ENCODE results near the gene DTNB. TPM values are rescaled to one million over a fixed set of nuclear protein-coding genes. Genes with fewer than 3 reads are reported as not detected.

The DTNB gene
- total RNA-seq, 1 experiment from 2014 or later: 51.9 TPM

- intact Hi-C loops (cut with micrococcal nuclease; ENCODE audit: unreplicated experiment): no loop called here
- no peaks in the 10 kb centered on the region for H3K9me2 ChIP-seq (ENCODE audit: insufficient read depth)
- H3K4me3 ChIP-seq: no peak overlapping the region
- no peaks in the 10 kb centered on the region for H3K79me2 ChIP-seq (ENCODE audit: low read depth)
- ChIA-PET POLR2A (ENCODE audit: unreplicated experiment) (no interaction called here), CTCF (no interaction called here)
- no peak overlapping the region for H3K4me2 ChIP-seq
- H2AFZ ChIP-seq: no peak overlapping the region
- H3K9me3 ChIP-seq (ENCODE audit: insufficient read depth, low read depth): no peaks in the 10 kb centered on the region
- H3K27ac ChIP-seq: no peak overlapping the region
- H3K36me3 ChIP-seq (ENCODE audit: low read depth): no peaks in the 10 kb centered on the region
- H3K4me1 ChIP-seq (replicated peaks; ENCODE audit: insufficient read depth): no peaks in the 10 kb centered on the region
- no TSS peak for BruUV-seq (replicated peaks)
- no peaks in the 10 kb centered on the region for H4K20me1 ChIP-seq (ENCODE audit: insufficient read depth)
- no peak for DNase-seq
- H3F3A ChIP-seq (ENCODE audit: insufficient read depth, low read depth): no peaks in the 10 kb centered on the region
- TF ChIP-seq EZH2 (IDR thresholded peaks at IDR 0.05; ENCODE audit: low read depth) (no peak), CTCF (conservative IDR thresholded peaks at IDR 0.05) (no peak)
- no peaks in the 10 kb centered on the region for H3K27me3 ChIP-seq (ENCODE audit: insufficient read depth, low read depth)
Observed at GRCh38 chr2:25444608-25445270, 228.6 kb downstream of the DTNB start.

GRCh38 chr2:25443766-25444165 is 229.6 kb downstream of the DTNB start:
- no peaks in the 10 kb centered on the region for H3F3A ChIP-seq (ENCODE audit: insufficient read depth, low read depth)
- H3K4me2 ChIP-seq: no peak overlapping the region
- intact Hi-C loops (cut with micrococcal nuclease; ENCODE audit: unreplicated experiment): no loop called here
- no peaks in the 10 kb centered on the region for H3K79me2 ChIP-seq (ENCODE audit: low read depth)
- no peak overlapping the region for H3K4me3 ChIP-seq
- no peaks in the 10 kb centered on the region for H4K20me1 ChIP-seq (ENCODE audit: insufficient read depth)
- ChIA-PET CTCF (no interaction called here), POLR2A (ENCODE audit: unreplicated experiment) (no interaction called here)
- H3K36me3 ChIP-seq (ENCODE audit: low read depth): no peaks in the 10 kb centered on the region
- H3K9me3 ChIP-seq (ENCODE audit: insufficient read depth, low read depth): no peaks in the 10 kb centered on the region
- TF ChIP-seq EZH2 (IDR thresholded peaks at IDR 0.05; ENCODE audit: low read depth) (no peak), CTCF (conservative IDR thresholded peaks at IDR 0.05) (no peak)
- H3K4me1 ChIP-seq (replicated peaks; ENCODE audit: insufficient read depth): no peaks in the 10 kb centered on the region
- H3K27me3 ChIP-seq (ENCODE audit: insufficient read depth, low read depth): no peaks in the 10 kb centered on the region
- no peak overlapping the region for H3K27ac ChIP-seq
- no peak for DNase-seq
- no peaks in the 10 kb centered on the region for H3K9me2 ChIP-seq (ENCODE audit: insufficient read depth)
- no peak overlapping the region for H2AFZ ChIP-seq
- BruUV-seq (replicated peaks): no TSS peak

GRCh38 chr2:25441353-25441752 is 232.0 kb downstream of the DTNB start:
- Histone ChIP-seq H3F3A (ENCODE audit: insufficient read depth, low read depth) (no peaks in the 10 kb centered on the region), H3K4me2 (no peak overlapping the region)

More at GRCh38 chr2:25441353-25441752, 232.0 kb downstream of the DTNB start:
- Histone ChIP-seq H2AFZ (no peak overlapping the region), H3K27me3 (ENCODE audit: insufficient read depth, low read depth) (no peaks in the 10 kb centered on the region), H4K20me1 (ENCODE audit: insufficient read depth) (no peaks in the 10 kb centered on the region), H3K79me2 (ENCODE audit: low read depth) (no peaks in the 10 kb centered on the region), H3K9me2 (ENCODE audit: insufficient read depth) (no peaks in the 10 kb centered on the region), H3K9me3 (ENCODE audit: insufficient read depth, low read depth) (no peaks in the 10 kb centered on the region), H3K36me3 (ENCODE audit: low read depth) (no peaks in the 10 kb centered on the region), H3K4me1 (replicated peaks; ENCODE audit: insufficient read depth) (no peaks in the 10 kb centered on the region), H3K4me3 (no peak overlapping the region), H3K27ac (no peak overlapping the region)
- BruUV-seq (replicated peaks): no TSS peak
- CTCF ChIA-PET: no interaction called here
- intact Hi-C loops (cut with micrococcal nuclease; ENCODE audit: unreplicated experiment): no loop called here
- DNase-seq: no peak
- no peak for TF ChIP-seq CTCF (conservative IDR thresholded peaks at IDR 0.05)
- TF ChIP-seq EZH2 (IDR thresholded peaks at IDR 0.05; ENCODE audit: low read depth): no peak
- POLR2A ChIA-PET (ENCODE audit: unreplicated experiment): no interaction called here

Data from PC-9 (cell line).